ENCODE measurements around the gene PSMD6. TPM values are rescaled to one million over a fixed set of nuclear protein-coding genes. Genes with fewer than 3 reads are reported as not detected.

PSMD6 gene
- total and polyA plus RNA-seq, 9 of the 15 experiments (the other 6 are each of a cell fraction or from before 2014, with no cell fraction given) = 78.2 to 133 (median 113) TPM

DNA sequence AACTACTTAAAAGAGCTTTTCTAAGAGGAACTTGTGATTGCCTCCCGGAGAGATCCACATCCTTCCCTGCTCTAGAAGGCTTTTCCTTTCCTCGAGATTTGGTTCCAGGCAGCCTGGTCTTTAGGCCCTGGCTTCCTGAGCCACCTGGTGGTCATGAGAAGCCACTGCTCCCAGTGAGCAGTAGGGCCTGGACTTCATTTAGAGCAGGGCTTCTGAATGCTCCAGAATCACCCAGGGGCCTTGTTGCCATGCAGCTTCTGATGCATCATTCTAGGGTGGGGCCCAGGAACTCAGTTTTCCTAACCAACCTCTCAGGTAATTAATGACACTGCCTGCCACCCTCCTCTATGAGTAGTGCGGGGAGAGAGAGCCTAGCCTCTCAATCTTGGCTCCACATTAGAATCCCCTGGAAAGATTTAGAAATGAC, 29.6 kb downstream of the PSMD6 start (continued):
- TF ChIP-seq, protein P1, sequence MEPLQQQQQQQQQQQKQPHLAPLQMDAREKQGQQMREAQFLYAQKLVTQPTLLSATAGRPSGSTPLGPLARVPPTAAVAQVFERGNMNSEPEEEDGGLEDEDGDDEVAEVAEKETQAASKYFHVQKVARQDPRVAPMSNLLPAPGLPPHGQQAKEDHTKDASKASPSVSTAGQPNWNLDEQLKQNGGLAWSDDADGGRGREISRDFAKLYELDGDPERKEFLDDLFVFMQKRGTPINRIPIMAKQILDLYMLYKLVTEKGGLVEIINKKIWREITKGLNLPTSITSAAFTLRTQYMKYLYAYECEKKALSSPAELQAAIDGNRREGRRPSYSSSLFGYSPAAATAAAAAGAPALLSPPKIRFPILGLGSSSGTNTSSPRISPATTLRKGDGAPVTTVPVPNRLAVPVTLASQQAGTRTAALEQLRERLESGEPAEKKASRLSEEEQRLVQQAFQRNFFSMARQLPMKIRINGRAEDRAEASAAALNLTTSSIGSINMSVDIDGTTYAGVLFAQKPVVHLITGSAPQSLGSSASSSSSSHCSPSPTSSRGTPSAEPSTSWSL (CRISPR knock-in tag; IDR thresholded peaks at IDR 0.05; ENCODE audit: borderline replicate concordance) = no peak
- TF ChIP-seq RAD21 (CRISPR knock-in tag; conservative IDR thresholded peaks at IDR 0.05 in 1 of 2, IDR thresholded peaks at IDR 0.05 in 1 of 2) (peak; percentile 61 to 66), DPF2 (IDR thresholded peaks at IDR 0.05) (no peak), ZNF551 (CRISPR knock-in tag; IDR thresholded peaks at IDR 0.05) (no peak), SMARCC2 (IDR thresholded peaks at IDR 0.05; ENCODE audit: low read depth) (no peak), SMC3 (conservative IDR thresholded peaks at IDR 0.05; ENCODE audit: insufficient read depth, low read depth, low read length) (peak; percentile 58)
- TF ChIP-seq, protein P2, sequence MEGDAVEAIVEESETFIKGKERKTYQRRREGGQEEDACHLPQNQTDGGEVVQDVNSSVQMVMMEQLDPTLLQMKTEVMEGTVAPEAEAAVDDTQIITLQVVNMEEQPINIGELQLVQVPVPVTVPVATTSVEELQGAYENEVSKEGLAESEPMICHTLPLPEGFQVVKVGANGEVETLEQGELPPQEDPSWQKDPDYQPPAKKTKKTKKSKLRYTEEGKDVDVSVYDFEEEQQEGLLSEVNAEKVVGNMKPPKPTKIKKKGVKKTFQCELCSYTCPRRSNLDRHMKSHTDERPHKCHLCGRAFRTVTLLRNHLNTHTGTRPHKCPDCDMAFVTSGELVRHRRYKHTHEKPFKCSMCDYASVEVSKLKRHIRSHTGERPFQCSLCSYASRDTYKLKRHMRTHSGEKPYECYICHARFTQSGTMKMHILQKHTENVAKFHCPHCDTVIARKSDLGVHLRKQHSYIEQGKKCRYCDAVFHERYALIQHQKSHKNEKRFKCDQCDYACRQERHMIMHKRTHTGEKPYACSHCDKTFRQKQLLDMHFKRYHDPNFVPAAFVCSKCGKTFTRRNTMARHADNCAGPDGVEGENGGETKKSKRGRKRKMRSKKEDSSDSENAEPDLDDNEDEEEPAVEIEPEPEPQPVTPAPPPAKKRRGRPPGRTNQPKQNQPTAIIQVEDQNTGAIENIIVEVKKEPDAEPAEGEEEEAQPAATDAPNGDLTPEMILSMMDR (IDR thresholded peaks at IDR 0.05 in 2 of 3, conservative IDR thresholded peaks at IDR 0.05 in 1 of 3; ENCODE audit: insufficient read depth in 2 of 3, low read depth in 1 of 3, low read length in 3 of 3) = peak; percentile 63 to 70 (median 66)
- TF ChIP-seq, protein P3, sequence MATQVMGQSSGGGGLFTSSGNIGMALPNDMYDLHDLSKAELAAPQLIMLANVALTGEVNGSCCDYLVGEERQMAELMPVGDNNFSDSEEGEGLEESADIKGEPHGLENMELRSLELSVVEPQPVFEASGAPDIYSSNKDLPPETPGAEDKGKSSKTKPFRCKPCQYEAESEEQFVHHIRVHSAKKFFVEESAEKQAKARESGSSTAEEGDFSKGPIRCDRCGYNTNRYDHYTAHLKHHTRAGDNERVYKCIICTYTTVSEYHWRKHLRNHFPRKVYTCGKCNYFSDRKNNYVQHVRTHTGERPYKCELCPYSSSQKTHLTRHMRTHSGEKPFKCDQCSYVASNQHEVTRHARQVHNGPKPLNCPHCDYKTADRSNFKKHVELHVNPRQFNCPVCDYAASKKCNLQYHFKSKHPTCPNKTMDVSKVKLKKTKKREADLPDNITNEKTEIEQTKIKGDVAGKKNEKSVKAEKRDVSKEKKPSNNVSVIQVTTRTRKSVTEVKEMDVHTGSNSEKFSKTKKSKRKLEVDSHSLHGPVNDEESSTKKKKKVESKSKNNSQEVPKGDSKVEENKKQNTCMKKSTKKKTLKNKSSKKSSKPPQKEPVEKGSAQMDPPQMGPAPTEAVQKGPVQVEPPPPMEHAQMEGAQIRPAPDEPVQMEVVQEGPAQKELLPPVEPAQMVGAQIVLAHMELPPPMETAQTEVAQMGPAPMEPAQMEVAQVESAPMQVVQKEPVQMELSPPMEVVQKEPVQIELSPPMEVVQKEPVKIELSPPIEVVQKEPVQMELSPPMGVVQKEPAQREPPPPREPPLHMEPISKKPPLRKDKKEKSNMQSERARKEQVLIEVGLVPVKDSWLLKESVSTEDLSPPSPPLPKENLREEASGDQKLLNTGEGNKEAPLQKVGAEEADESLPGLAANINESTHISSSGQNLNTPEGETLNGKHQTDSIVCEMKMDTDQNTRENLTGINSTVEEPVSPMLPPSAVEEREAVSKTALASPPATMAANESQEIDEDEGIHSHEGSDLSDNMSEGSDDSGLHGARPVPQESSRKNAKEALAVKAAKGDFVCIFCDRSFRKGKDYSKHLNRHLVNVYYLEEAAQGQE (IDR thresholded peaks at IDR 0.05; ENCODE audit: borderline replicate concordance) = 0 out of 2 replicates have a peak, but pooled peaks have one; percentile 26
- TF ChIP-seq, protein P3 (CRISPR knock-in tag; IDR thresholded peaks at IDR 0.05; ENCODE audit: low read depth) = no peak
- TF ChIP-seq, protein P4, sequence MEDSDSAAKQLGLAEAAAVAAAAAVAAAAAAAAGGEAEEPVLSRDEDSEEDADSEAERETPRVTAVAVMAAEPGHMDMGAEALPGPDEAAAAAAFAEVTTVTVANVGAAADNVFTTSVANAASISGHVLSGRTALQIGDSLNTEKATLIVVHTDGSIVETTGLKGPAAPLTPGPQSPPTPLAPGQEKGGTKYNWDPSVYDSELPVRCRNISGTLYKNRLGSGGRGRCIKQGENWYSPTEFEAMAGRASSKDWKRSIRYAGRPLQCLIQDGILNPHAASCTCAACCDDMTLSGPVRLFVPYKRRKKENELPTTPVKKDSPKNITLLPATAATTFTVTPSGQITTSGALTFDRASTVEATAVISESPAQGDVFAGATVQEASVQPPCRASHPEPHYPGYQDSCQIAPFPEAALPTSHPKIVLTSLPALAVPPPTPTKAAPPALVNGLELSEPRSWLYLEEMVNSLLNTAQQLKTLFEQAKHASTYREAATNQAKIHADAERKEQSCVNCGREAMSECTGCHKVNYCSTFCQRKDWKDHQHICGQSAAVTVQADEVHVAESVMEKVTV (CRISPR knock-in tag; IDR thresholded peaks at IDR 0.05) = peak; percentile 51
- TF ChIP-seq, protein P5, sequence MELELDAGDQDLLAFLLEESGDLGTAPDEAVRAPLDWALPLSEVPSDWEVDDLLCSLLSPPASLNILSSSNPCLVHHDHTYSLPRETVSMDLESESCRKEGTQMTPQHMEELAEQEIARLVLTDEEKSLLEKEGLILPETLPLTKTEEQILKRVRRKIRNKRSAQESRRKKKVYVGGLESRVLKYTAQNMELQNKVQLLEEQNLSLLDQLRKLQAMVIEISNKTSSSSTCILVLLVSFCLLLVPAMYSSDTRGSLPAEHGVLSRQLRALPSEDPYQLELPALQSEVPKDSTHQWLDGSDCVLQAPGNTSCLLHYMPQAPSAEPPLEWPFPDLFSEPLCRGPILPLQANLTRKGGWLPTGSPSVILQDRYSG (tag; conservative IDR thresholded peaks at IDR 0.05; ENCODE audit: low read depth) = no peak

Measured in K562 (cell line).